Cerebellar nuclear complex (tissue), 1 donor: ENCODE data around the gene HAUS5.
"Not testable (repeated sequence)": the region's sequence is repeated elsewhere in the genome, so short reads cannot be mapped to it uniquely, and the experiment has no call there.

ENCODE experiments used
- DNase-seq, 2 experiments: peaks; one replicate each; lab custom pipeline; 2025; lab: John Stamatoyannopoulos, UW

The HAUS5 gene

GRCh38 chr19:35642798-35643254, 30.3 kb downstream of the HAUS5 start:
- DNase-seq = no peak

GRCh38 chr19:35643255-35644205, 31.0 kb downstream of the HAUS5 start:
- DNase-seq = no peak

- peak in 1 of 2 experiments; percentile 72 for DNase-seq
Observed at GRCh38 chr19:35644206-35644986, 31.9 kb downstream of the HAUS5 start.

GRCh38 chr19:35644987-35645679, 32.6 kb downstream of the HAUS5 start:
- DNase-seq = peak in 1 of 2 experiments; percentile 4

- DNase-seq = no peak
Observed at GRCh38 chr19:35645680-35646511, 33.4 kb downstream of the HAUS5 start.

GRCh38 chr19:35648017-35648961, 35.8 kb downstream of the HAUS5 start, which contains the start of gene COX6B1:
TSS of gene COX6B1 (plus strand) at chr19:35648323. CDS start at chr19:35651244, 2,921 bp downstream.
- peak; percentile 98 for DNase-seq

GRCh38 chr19:35650581-35650980, 38.0 kb downstream of the HAUS5 start:
- no peak for DNase-seq

- not testable (repeated sequence) for DNase-seq
Observed at GRCh38 chr19:35654828-35655227, 42.3 kb downstream of the HAUS5 start.

GRCh38 chr19:35655600-35655999, 43.1 kb downstream of the HAUS5 start:
- DNase-seq = no peak

- DNase-seq = no peak
Observed at GRCh38 chr19:35656700-35657099, 44.2 kb downstream of the HAUS5 start.

- no peak for DNase-seq
Observed at GRCh38 chr19:35657904-35658700, 45.6 kb downstream of the HAUS5 start.

GRCh38 chr19:35661995-35662340, 49.4 kb downstream of the HAUS5 start:
- DNase-seq = no peak

- DNase-seq = no peak
Observed at GRCh38 chr19:35663981-35664380, 51.4 kb downstream of the HAUS5 start.

- no peak for DNase-seq
Observed at GRCh38 chr19:35665157-35665556, 52.6 kb downstream of the HAUS5 start.

GRCh38 chr19:35665604-35666003, 53.1 kb downstream of the HAUS5 start:
- no peak for DNase-seq

GRCh38 chr19:35666251-35666913, 53.8 kb downstream of the HAUS5 start, which contains the start of gene UPK1A:
TSS of gene UPK1A (plus strand) at chr19:35666517. CDS start at chr19:35666813, 296 bp downstream.
- DNase-seq = no peak

GRCh38 chr19:35669566-35669965, 57.0 kb downstream of the HAUS5 start:
- no peak for DNase-seq

GRCh38 chr19:35669974-35670373, 57.4 kb downstream of the HAUS5 start:
- DNase-seq = no peak
